ENCODE data around the gene KBTBD4. TPM values are rescaled to one million over a fixed set of nuclear protein-coding genes. Genes with fewer than 3 reads are reported as not detected.

The KBTBD4 gene
- total and polyA plus RNA-seq, 2 of the 8 experiments (the other 6 are each of a cell fraction or from before 2014, with no cell fraction given), result 12.0 to 19.5 TPM

GRCh38 chr11:47541070-47541469 lies 37.7 kb downstream of the KBTBD4 start (continued):
- TF ChIP-seq GTF2F1 (IDR thresholded peaks at IDR 0.05; ENCODE audit: borderline replicate concordance, low read depth, low read length) (no peak), SIX5 (IDR thresholded peaks at IDR 0.05; ENCODE audit: low read depth, low read length) (no peak), POLR2AphosphoS5 (IDR thresholded peaks at IDR 0.05; ENCODE audit: low read depth, low read length) (no peak)
